SU-DHL-6 (cell line): ENCODE data around the gene SNRNP200.

Source experiments
- H2AFZ ChIP-seq: fragments of 200-600 bp; sonication (generic); 2 replicates; pipeline ENCODE4 v1.6.1; 2014; ENCODE audit warnings: low read depth, mild to moderate bottlenecking, moderate library complexity, mixed read lengths, antibody characterized with exemption, low read length; ENCODE audit not compliant: severe bottlenecking
- H3F3A ChIP-seq: fragments of 200-600 bp; shearing (Covaris generic); 2 replicates; pipeline ENCODE4 v1.6.0; 2016; ENCODE audit warnings: antibody characterized with exemption, mild to moderate bottlenecking; ENCODE audit not compliant: insufficient read depth
- H3K27ac ChIP-seq: fragments of 200-600 bp; sonication (generic); 2 replicates; pipeline ENCODE4 v1.5.1; 2016; ENCODE audit warnings: low read depth, mild to moderate bottlenecking, low read length, moderate library complexity, mixed read lengths
- H3K27me3 ChIP-seq: fragments of 200-600 bp; sonication (generic), shearing (Covaris generic); 2 replicates; pipeline ENCODE4 v1.6.0; 2014; ENCODE audit warnings: mild to moderate bottlenecking, low read length
- H3K36me3 ChIP-seq: fragments of 200-600 bp; sonication (generic); 2 replicates; pipeline ENCODE4 v1.6.1; 2014; ENCODE audit warnings: mild to moderate bottlenecking, low read length, mixed read lengths
- H3K4me2 ChIP-seq: fragments of 300-600, 200-600 bp; shearing (Covaris generic), sonication (generic); 2 replicates; pipeline ENCODE4 v1.6.0; 2014; ENCODE audit warnings: low read length, low read depth, mild to moderate bottlenecking; ENCODE audit not compliant: poor library complexity, severe bottlenecking
- H3K4me3 ChIP-seq: fragments of 200-600 bp; sonication (generic); 2 replicates; pipeline ENCODE4 v1.5.1; 2014; ENCODE audit warnings: antibody characterized with exemption, low read length, mild to moderate bottlenecking, mixed read lengths; ENCODE audit not compliant: insufficient read depth, poor library complexity, severe bottlenecking
- H3K79me2 ChIP-seq: fragments of 200-600 bp; sonication (generic); 2 replicates; pipeline ENCODE4 v1.6.1; 2014; ENCODE audit warnings: mild to moderate bottlenecking, low read length, moderate library complexity; ENCODE audit not compliant: insufficient read depth
- H3K9ac ChIP-seq: fragments of 200-600 bp; sonication (generic); 2 replicates; pipeline ENCODE4 v1.7.0; 2014; ENCODE audit warnings: mild to moderate bottlenecking, low read length
- H3K9me2 ChIP-seq: fragments of 200-600 bp; sonication (generic); replicated peaks from 2 replicates; pipeline ENCODE4 v1.6.1; 2014; ENCODE audit warnings: low read length; ENCODE audit not compliant: insufficient read depth
- H3K9me3 ChIP-seq: fragments of 200-600 bp; sonication (generic); 2 replicates; pipeline ENCODE4 v1.6.1; 2014; ENCODE audit warnings: low read length, mixed read lengths; ENCODE audit not compliant: insufficient read depth
- H4K20me1 ChIP-seq: fragments of 200-600 bp; sonication (generic); 2 replicates; pipeline ENCODE4 v1.6.1; 2014; ENCODE audit warnings: low read depth, mild to moderate bottlenecking, antibody characterized with exemption, low read length, moderate library complexity, mixed read lengths
- EZH2phosphoT487 ChIP-seq: fragments of 200-600 bp; sonication (generic), shearing (Covaris generic); conservative IDR thresholded peaks from 2 replicates; pipeline ENCODE4 v1.6.1; 2018; ENCODE audit warnings: mild to moderate bottlenecking, antibody characterized with exemption, low read length, moderate library complexity, mixed read lengths
- TF ChIP-seq, protein P1 (sequence below): fragments of 200-600 bp; sonication (generic); IDR thresholded peaks from one replicate; pipeline ENCODE4 v1.5.1; 2017; ENCODE audit warnings: antibody characterized with exemption, mild to moderate bottlenecking, low read length, moderate library complexity; ENCODE audit not compliant: insufficient read depth, poor library complexity, severe bottlenecking

SNRNP200 gene

DNA sequence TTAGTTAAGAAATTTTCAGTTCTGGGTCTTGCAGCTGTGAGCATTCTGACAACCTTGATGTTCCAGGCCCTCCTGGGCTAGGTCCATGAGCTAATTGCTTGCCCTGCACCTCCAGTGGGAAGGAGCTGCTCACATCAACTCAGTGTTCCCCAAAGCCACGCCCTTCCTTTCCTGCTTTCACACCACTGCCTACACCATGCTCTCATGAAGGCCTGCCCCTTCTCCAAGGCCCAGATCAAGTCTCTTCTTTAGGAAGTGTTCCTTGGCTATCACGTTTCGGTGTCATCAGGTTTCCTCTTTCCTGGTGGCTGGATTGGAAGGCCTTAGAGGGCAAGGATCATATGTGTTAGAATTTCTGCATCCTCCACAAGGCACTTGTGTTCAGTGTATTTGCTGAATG, 58.3 kb downstream of the SNRNP200 start:
- Histone ChIP-seq H3K9me3 (no peaks in the 10 kb centered on the region), H3K4me3 (no peak overlapping the region), H3K27ac (no peak overlapping the region), H3K4me2 (no peak overlapping the region), H4K20me1 (no peaks in the 10 kb centered on the region), H2AFZ (no peak overlapping the region), H3K9ac (no peak overlapping the region), H3K27me3 (no peaks in the 10 kb centered on the region), H3K36me3 (no peaks in the 10 kb centered on the region), H3K9me2 (no peaks in the 10 kb centered on the region), H3K79me2 (no peaks in the 10 kb centered on the region), H3F3A (no peaks in the 10 kb centered on the region)
- TF ChIP-seq, protein P1, sequence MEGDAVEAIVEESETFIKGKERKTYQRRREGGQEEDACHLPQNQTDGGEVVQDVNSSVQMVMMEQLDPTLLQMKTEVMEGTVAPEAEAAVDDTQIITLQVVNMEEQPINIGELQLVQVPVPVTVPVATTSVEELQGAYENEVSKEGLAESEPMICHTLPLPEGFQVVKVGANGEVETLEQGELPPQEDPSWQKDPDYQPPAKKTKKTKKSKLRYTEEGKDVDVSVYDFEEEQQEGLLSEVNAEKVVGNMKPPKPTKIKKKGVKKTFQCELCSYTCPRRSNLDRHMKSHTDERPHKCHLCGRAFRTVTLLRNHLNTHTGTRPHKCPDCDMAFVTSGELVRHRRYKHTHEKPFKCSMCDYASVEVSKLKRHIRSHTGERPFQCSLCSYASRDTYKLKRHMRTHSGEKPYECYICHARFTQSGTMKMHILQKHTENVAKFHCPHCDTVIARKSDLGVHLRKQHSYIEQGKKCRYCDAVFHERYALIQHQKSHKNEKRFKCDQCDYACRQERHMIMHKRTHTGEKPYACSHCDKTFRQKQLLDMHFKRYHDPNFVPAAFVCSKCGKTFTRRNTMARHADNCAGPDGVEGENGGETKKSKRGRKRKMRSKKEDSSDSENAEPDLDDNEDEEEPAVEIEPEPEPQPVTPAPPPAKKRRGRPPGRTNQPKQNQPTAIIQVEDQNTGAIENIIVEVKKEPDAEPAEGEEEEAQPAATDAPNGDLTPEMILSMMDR, result no peak
- no peak for TF ChIP-seq EZH2phosphoT487

DNA sequence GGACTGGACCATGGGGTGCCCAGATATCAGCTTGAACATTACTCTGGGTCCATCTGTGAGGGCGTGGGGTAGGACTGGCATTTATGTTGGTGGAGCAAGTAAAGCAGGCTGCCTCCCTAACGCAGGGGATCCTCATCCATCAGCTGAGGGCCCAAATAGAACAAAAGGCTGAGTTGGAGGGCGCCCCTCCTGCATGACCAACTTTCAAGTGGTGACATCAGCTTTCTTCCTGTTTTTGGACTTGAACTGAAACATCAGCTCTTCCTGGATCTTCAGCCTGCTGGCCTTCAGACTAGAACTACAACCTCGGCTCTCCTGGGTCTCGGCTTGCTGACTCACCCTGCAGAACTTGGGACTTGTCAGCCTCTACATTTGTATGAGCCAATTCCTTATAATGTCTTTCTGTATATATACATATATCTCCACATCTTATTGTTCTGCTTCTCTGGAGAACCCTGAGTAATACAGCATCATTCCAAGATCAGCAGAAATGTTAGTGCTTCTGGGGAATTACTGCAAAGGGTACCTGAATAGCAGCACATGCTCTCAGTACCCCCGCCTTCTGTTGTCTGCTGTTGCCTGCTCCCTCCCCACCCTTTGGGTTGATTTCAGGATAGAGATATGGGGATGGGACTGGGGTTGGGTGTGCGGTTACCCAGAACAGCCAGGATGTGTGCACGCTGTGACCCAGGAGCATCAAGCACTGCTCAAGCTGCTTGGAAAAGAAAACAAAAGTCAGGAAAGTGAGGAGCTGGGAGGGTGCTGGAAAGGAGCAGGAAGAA, 59.5 kb downstream of the SNRNP200 start:
- no peak overlapping the region for H3K4me2 ChIP-seq
- no peak overlapping the region for H3K27ac ChIP-seq
- H4K20me1 ChIP-seq, result no peaks in the 10 kb centered on the region
- no peak overlapping the region for H3K9ac ChIP-seq
- H3K36me3 ChIP-seq, result no peaks in the 10 kb centered on the region
- no peaks in the 10 kb centered on the region for H3K27me3 ChIP-seq
- no peak overlapping the region for H2AFZ ChIP-seq
- TF ChIP-seq, protein P1, result no peak
- no peak for TF ChIP-seq EZH2phosphoT487
- H3K79me2 ChIP-seq, result no peaks in the 10 kb centered on the region
- no peaks in the 10 kb centered on the region for H3K9me3 ChIP-seq
- no peak overlapping the region for H3K4me3 ChIP-seq
- no peaks in the 10 kb centered on the region for H3K9me2 ChIP-seq
- H3F3A ChIP-seq, result no peaks in the 10 kb centered on the region

DNA sequence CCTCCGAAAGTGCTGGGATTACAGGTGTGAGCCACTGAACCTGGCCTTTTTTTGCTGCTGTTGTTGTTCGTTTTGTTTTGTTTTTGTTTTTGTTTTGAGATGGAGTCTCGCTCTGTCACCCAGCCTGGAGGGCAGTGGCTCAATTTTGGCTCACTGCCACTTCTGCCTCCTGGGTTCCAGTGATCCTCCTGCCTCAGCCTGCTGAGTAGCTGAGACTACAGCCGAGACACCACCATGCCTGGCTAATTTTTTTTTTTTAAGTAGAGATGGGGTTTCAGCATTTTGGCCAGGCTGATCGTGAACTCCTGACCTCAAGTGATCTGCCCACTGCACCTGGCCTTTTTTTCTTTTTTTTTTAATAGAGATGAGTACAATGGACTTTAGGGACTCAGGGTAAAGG, 61.5 kb downstream of the SNRNP200 start:
- no peak overlapping the region for H3K4me2 ChIP-seq
- H3K27ac ChIP-seq, result no peak overlapping the region
- no peaks in the 10 kb centered on the region for H3K9me3 ChIP-seq
- no peaks in the 10 kb centered on the region for H3K36me3 ChIP-seq
- no peaks in the 10 kb centered on the region for H3K27me3 ChIP-seq
- no peaks in the 10 kb centered on the region for H3K9me2 ChIP-seq
- no peaks in the 10 kb centered on the region for H3F3A ChIP-seq
- H3K79me2 ChIP-seq, result no peaks in the 10 kb centered on the region
- H3K4me3 ChIP-seq, result no peak overlapping the region
- TF ChIP-seq, protein P1, result no peak
- no peak for TF ChIP-seq EZH2phosphoT487
- no peaks in the 10 kb centered on the region for H4K20me1 ChIP-seq
- H2AFZ ChIP-seq, result no peak overlapping the region
- no peak overlapping the region for H3K9ac ChIP-seq
